Activated CD8-positive, alpha-beta T cell treated with anti-CD3 and anti-CD28 coated beads for 36 hours (primary cell): Measurements from ENCODE around the gene SYCP3. TPM values are rescaled to one million over a fixed set of nuclear protein-coding genes. Genes with fewer than 3 reads are reported as not detected.

Source experiments
- ATAC-seq: fragments of 200-7000 bp; cut with Tn5 transposase; one replicate; pipeline ENCODE4 v1.10.0; 2021; ENCODE audit warnings: mild to moderate bottlenecking, moderate library complexity
- CTCF ChIA-PET: fragments of 350-600 bp; sonication (Branson Sonifier 250); formaldehyde crosslinking; loops from one replicate; lab custom pipeline; 2021; ENCODE audit warnings: antibody characterized with exemption; lab: Charles Lee
- POLR2A ChIA-PET: fragments of 350-600 bp; sonication (Branson Sonifier 250); formaldehyde crosslinking; loops from one replicate; lab custom pipeline; 2021; ENCODE audit warnings: antibody characterized with exemption; lab: Charles Lee
- DNase-seq: peaks from one replicate; pipeline ENCODE4 v3.0.0-alpha.2; 2020
- H3K27ac Mint-ChIP-seq: one replicate; pipeline ENCODE4 v1.8.0; 2021; ENCODE audit warnings: mild to moderate bottlenecking, mixed read lengths
- H3K27me3 Mint-ChIP-seq: one replicate; pipeline ENCODE4 v1.8.0; 2021; ENCODE audit warnings: mixed read lengths
- H3K36me3 Mint-ChIP-seq: one replicate; pipeline ENCODE4 v1.8.0; 2021; ENCODE audit warnings: low read depth, mixed read lengths
- H3K4me1 Mint-ChIP-seq: one replicate; pipeline ENCODE4 v1.8.0; 2021; ENCODE audit warnings: low read depth, mixed read lengths
- H3K4me3 Mint-ChIP-seq: one replicate; pipeline ENCODE4 v1.8.0; 2021; ENCODE audit warnings: mild to moderate bottlenecking, moderate library complexity, mixed read lengths
- H3K9me3 Mint-ChIP-seq: one replicate; pipeline ENCODE4 v1.8.0; 2021; ENCODE audit warnings: mixed read lengths
- intact Hi-C: fragments of 100-400 bp; cut with micrococcal nuclease; formaldehyde crosslinking; loops from one replicate; pipeline ENCODE4 v1.10.0; 2022
- total RNA-seq, 2 experiments: library from RNA; stranded (reverse); gene quantifications; one replicate each; pipeline ENCODE4 v1.2.3, GENCODE V29; 2021
- TF ChIP-seq, protein P1 (sequence below): fragments of 200-600 bp; IDR thresholded peaks from one replicate; pipeline ENCODE4 v1.8.0; 2022; ENCODE audit warnings: antibody characterized with exemption, mild to moderate bottlenecking

SYCP3 gene
- total RNA-seq, 2 experiments from 2014 or later: 0.09 to 0.36 TPM

DNA sequence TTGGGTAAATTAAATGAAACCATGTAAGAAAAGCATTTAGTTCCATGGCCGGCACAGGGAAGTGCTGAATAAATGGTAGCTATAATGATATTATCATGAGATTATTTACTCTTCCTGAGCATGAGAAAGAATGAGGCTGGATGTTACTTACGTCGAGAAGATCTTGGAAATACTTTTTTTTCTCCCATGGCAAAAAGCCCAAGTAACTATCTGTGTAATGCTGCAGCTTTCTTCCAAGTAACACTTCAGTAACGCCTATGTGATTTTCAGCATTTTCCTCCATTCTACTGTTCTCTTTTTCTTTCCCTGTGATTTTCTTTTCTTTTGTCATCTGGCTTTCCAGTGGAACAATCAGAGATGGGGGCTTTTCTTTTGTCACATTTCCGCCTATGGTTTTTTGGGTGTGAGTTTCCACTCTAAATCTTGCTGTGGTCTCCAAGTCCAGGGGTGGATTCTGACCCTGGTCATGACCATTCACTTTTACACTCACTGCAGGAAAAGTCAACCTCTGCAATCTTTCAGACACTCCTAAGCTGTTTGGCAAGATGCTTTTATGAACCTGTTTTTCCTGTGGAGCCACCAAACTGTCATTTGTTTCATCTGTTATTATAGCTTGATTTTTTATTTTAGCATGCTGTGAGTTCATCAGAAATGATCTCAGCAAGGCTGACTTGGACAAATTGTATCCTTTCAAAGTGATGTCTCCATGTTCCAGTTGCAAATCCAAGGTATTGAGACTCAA lies 25.0 kb upstream of the SYCP3 start:
- no peak for DNase-seq
- ChIA-PET CTCF (interaction anchor here (1.0 to 2.0 kb wide), 3 partner anchors 9 to 349 kb away, joined by 3 to 8 read pairs (median 3); no protein-coding TSS in a partner anchor), POLR2A (no interaction called here)
- H3K4me3 Mint-ChIP-seq: no peak overlapping the region
- H3K27me3 Mint-ChIP-seq: no peaks in the 10 kb centered on the region
- ATAC-seq: no peak
- intact Hi-C loops: no loop called here
- no peaks in the 10 kb centered on the region for H3K4me1 Mint-ChIP-seq
- H3K27ac Mint-ChIP-seq: no peak overlapping the region
- no peaks in the 10 kb centered on the region for H3K9me3 Mint-ChIP-seq
- peaks cover 17% of the 10 kb centered on the region for H3K36me3 Mint-ChIP-seq
- TF ChIP-seq, protein P1, sequence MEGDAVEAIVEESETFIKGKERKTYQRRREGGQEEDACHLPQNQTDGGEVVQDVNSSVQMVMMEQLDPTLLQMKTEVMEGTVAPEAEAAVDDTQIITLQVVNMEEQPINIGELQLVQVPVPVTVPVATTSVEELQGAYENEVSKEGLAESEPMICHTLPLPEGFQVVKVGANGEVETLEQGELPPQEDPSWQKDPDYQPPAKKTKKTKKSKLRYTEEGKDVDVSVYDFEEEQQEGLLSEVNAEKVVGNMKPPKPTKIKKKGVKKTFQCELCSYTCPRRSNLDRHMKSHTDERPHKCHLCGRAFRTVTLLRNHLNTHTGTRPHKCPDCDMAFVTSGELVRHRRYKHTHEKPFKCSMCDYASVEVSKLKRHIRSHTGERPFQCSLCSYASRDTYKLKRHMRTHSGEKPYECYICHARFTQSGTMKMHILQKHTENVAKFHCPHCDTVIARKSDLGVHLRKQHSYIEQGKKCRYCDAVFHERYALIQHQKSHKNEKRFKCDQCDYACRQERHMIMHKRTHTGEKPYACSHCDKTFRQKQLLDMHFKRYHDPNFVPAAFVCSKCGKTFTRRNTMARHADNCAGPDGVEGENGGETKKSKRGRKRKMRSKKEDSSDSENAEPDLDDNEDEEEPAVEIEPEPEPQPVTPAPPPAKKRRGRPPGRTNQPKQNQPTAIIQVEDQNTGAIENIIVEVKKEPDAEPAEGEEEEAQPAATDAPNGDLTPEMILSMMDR: no peak

DNA sequence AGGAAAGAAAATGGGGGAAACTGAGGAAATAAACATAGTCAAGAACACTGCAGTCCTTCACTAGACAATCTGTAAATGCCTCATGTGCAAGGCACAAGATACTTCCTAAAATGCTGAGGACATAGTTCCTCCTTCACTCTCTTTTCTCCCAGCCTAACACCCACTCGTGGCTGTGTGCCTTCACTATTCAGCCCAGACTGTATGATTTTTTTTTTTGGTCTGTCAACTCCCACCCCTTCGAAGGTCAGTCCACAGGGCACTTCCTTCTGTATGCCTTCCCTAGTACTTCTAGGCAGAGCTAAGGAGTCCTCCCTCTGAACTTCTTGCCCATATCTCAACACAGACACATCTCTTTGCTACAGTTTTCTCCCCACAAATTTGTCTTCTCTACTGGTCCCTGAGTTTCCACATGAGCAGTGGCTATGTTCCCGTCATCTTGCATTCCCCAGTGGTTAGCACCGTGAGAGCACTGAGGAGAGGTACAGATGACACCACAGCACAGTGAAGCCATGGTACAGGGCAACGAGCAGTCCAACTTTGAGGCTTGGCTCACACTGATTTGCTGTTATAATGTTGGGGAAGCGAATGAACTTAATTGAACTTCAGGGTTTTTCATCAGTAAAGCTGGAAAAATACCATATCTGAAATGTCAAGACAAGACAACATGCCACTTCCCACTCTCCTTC lies 24.1 kb upstream of the SYCP3 start:
- no peaks in the 10 kb centered on the region for H3K27me3 Mint-ChIP-seq
- ChIA-PET CTCF (interaction anchor here (1.2 to 2.0 kb wide), 3 partner anchors 10 to 348 kb away, joined by 3 to 8 read pairs (median 4); partner anchors contain the start of gene GNPTAB), POLR2A (no interaction called here)
- intact Hi-C loops: no loop called here
- TF ChIP-seq, protein P1: no peak
- DNase-seq: no peak
- peaks cover 15% of the 10 kb centered on the region for H3K36me3 Mint-ChIP-seq
- no peaks in the 10 kb centered on the region for H3K9me3 Mint-ChIP-seq
- no peak overlapping the region for H3K4me3 Mint-ChIP-seq
- H3K27ac Mint-ChIP-seq: no peak overlapping the region
- no peaks in the 10 kb centered on the region for H3K4me1 Mint-ChIP-seq
- no peak for ATAC-seq

GRCh38 chr12:101761781-101762180 lies 22.5 kb upstream of the SYCP3 start:
- H3K4me3 Mint-ChIP-seq: no peak overlapping the region
- DNase-seq: no peak
- ChIA-PET CTCF (interaction anchor here (0.6 to 3.4 kb wide), 7 partner anchors 10 to 351 kb away, joined by 3 to 36 read pairs (median 4); partner anchors contain the start of gene GNPTAB), POLR2A (no interaction called here)
- no peak overlapping the region for H3K27ac Mint-ChIP-seq
- ATAC-seq: no peak
- peaks cover 14% of the 10 kb centered on the region for H3K36me3 Mint-ChIP-seq
- intact Hi-C loops: no loop called here
- TF ChIP-seq, protein P1: no peak
- no peaks in the 10 kb centered on the region for H3K4me1 Mint-ChIP-seq
- H3K27me3 Mint-ChIP-seq: no peaks in the 10 kb centered on the region
- H3K9me3 Mint-ChIP-seq: no peaks in the 10 kb centered on the region

DNA sequence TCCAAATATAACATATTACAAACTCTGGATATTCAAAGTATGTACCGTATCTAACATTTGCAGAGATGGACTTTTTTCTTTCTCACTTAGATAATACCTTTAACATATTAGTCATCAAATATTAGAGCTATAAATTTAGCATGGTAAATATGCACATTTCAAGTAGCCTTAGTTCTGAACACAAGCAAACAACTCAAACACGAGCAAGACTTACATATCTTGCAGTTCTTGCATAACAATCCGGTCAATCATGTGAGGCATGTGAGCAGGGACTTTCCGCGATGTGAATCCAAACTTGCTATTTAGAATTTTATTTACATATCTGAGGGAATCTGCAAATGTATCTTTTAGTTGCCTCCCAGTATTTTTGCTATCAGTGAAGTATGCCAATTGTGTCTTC lies 22.1 kb upstream of the SYCP3 start:
- Mint-ChIP-seq H3K4me1 (no peaks in the 10 kb centered on the region), H3K36me3 (peaks cover 14% of the 10 kb centered on the region), H3K27ac (no peak overlapping the region), H3K4me3 (no peak overlapping the region), H3K27me3 (no peaks in the 10 kb centered on the region), H3K9me3 (no peaks in the 10 kb centered on the region)
- ChIA-PET CTCF (interaction anchor here (0.6 to 3.4 kb wide), 7 partner anchors 11 to 350 kb away, joined by 3 to 36 read pairs (median 3); partner anchors contain the start of gene GNPTAB), POLR2A (no interaction called here)
- TF ChIP-seq, protein P1: no peak
- ATAC-seq: no peak
- intact Hi-C loops: no loop called here
- no peak for DNase-seq
